ENCODE measurements around the gene GREM1.

The GREM1 gene

DNA sequence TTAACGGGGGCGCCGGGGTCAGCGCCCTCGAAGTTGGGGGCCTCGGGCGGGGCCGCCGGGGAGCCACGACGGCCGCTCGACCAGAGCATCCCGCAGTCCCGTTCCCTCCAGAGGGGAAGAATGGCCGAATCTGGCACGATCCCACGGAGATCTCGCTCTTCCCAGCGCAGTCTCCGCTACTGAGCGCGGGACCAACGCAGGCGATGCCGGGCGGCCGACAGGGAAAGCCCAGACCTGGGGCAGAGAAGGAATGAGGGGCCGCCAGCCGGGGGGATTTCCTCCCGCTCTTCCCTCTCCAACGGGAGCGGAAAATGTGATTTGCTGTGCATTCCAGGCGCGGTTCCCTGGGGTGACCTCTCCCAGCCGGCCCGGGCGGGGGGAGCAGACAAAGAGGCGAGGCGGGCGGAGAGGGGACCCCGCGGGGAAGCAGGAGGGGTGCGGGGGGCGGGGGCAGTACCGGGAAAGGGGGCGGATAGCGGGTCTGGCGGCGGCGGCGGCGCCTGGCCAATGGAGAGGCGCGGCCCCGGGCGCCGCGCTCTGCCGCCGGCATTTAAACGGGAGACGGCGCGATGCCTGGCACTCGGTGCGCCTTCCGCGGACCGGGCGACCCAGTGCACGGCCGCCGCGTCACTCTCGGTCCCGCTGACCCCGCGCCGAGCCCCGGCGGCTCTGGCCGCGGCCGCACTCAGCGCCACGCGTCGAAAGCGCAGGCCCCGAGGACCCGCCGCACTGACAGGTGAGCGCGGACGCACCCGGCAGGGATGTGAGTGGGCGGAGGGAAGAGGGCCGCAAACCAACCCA, at the start of gene GREM1:
Gene GREM1 (plus strand): TSS at position 579 of the 801 bp plus-strand sequence. CDS start 12,687 bp downstream, outside the sequence.
- no peak for DNase-seq

- no peak for DNase-seq
Observed at GRCh38 chr15:32668942-32669341, 48.9 kb upstream of the GREM1 start.

GRCh38 chr15:32669896-32670611, 47.8 kb upstream of the GREM1 start:
- no peak for DNase-seq

DNA sequence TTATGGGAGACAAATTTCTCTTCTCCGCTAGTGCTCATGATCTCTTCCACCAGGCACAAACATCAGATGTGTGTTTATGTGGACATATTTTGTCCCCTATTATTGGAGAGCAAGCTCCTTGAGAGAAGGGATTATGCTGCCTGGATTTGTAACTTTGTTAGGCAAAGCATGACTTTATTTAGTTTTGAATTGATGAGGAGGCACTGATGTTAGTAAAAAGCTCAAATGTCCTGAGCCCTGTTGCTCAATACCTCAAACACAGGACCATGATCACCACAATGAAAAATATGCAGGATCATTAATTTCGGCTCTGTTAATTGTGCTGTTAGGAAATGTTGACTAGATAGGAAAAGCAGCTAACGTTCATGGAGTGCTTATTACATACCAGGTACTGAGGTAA, 47.2 kb upstream of the GREM1 start:
- DNase-seq, result no peak

- no peak for DNase-seq
Observed at GRCh38 chr15:32671339-32672325, 46.2 kb upstream of the GREM1 start.

DNA sequence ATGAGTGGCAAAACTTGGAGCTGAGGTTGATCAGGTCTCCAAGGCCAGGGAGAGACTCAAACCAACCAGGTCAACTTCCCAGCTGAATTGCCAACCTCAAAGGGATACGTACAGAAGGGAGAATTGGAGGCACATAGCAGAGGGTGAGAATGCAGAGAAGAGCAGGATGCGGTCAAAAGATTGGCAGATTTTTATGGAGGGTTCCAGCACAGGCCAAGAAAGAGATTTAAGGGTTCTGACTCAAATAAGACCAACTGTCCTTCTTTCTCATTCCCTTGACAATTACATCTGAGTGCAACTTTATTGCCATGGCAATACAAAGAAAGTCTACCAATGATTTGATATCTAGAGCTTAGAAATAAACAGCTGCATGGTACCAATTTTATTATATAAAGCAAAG, 43.1 kb upstream of the GREM1 start:
- DNase-seq, result no peak

- no peak for DNase-seq
Observed at GRCh38 chr15:32675466-32675865, 42.3 kb upstream of the GREM1 start.

DNA sequence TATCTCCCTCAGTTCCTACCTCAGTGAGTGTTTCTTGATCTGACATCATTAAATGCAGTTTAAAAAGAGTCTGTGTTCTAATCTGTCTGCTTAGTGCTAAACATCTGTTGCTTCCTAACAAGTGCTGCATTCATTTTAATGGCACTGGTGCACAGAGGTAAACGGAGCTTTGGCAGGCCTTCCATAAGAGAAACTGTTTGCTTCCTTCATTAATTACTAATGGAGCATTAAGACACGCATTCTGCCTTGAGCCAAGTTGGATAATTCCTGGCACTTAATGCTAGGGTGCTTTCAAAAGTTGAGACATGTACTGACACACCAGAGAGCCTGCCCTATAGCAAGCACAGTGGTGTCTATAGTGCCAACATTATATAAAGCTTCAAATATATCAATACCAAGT, 41.6 kb upstream of the GREM1 start:
- DNase-seq, result no peak

- DNase-seq, result no peak
Observed at GRCh38 chr15:32677238-32677750, 40.5 kb upstream of the GREM1 start.

- no peak for DNase-seq
Observed at GRCh38 chr15:32679298-32679690, 38.5 kb upstream of the GREM1 start.

- no peak for DNase-seq
Observed at GRCh38 chr15:32682569-32682968, 35.2 kb upstream of the GREM1 start.

DNA sequence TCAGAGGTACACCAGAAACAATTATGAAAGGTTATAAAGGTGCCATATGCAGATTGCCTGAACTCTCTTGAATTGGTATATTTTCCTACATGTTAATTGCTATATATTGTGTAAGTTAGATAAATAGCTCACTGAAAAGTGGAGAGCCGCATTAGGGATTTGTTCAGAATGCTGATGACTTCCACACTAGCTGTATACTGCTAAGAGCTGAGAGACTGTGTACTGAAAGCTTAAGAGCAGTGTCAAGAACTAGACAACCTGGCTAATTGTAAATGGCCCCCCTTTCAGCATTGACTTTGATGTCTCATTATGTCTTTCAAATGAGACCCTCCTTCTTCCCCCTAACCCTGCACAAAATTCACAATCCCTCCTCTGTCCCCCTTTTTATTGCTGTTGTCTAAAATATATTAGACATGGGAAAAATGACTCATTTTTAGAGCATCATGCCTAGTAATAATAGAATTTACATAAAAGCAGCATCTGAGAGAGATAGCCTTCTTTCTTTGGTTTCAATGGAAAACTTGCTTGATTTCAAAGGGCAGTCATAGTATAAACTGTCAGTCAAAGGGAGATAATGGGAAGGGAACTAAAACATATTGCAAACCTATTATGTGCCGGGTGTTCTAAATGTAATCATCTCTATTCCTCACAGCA, 34.7 kb upstream of the GREM1 start:
- no peak for DNase-seq

GRCh38 chr15:32683906-32684584, 33.8 kb upstream of the GREM1 start:
- DNase-seq, result no peak

- no peak for DNase-seq
Observed at GRCh38 chr15:32685576-32685975, 32.2 kb upstream of the GREM1 start.

GRCh38 chr15:32687556-32687955, 30.2 kb upstream of the GREM1 start:
- DNase-seq, result no peak

DNA sequence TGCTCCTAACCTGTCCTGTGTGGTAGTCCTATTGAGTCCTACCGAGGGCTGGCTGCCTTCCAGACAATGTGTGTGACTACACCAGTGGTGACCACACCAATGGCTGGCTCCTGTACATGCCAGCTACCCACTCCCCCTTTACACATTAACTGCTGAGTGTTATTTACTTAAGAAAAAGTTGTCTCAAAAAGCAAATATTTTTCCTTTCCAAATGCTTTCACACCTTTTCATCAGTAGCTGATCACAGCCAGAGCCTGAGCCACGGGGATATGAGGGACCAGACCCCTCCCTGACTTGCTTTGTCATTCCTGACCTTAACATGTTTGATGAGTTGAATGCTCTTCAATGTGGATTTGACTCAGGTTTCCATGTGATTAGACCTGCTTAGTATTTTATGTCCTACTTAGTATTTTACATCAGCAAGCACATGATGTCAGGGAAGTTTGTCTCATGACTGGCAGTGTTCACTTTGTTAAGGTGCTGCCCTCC, 29.6 kb upstream of the GREM1 start:
- DNase-seq, result no peak

DNA sequence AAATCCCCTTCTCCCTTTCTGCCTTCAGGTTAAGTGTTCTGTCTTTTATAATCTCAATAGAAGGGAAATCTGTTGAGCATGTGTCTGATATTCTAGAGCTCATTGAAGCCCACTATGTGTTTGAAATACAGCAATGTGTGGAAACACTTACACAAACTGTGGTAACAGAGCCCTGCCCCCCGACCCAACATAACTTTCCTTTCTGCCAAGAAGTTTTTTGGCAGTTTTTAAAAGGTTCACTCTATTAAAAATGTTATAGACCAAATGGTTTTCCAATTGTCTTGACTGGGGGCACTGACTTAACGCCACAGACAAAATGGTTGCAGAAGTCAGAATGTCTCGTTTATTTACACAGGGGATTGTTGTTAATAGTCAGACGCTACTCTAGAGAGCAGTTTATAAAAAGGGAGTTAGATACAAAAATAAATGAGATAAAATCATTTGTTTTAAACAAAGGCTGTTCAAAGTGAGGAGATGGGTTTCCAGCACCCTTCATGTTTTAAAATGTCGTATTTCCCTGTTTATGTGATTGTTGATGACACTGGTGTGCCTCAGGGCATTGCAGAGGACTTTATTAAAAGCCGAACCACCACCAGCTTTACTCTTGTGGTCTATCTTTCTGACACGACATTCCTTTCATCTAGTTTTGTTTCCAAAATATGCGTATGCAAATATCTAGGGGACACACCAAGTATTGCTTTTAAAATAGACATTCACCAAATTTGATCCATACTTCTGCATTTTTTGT, 26.7 kb upstream of the GREM1 start:
- no peak for DNase-seq

- no peak for DNase-seq
Observed at GRCh38 chr15:32691689-32692038, 26.1 kb upstream of the GREM1 start.

GRCh38 chr15:32692286-32692685, 25.5 kb upstream of the GREM1 start:
- DNase-seq, result no peak

GRCh38 chr15:32694222-32694983, 23.4 kb upstream of the GREM1 start:
- no peak for DNase-seq
